Measurements from ENCODE around the gene RWDD1.

GRCh38 chr6:116531675-116532570 is 39.4 kb upstream of the RWDD1 start:
- TF ChIP-seq ELF4 (IDR thresholded peaks at IDR 0.05) (no peak), FOXM1 (IDR thresholded peaks at IDR 0.05; ENCODE audit: borderline replicate concordance) (no peak), FOXA1 (IDR thresholded peaks at IDR 0.05) (no peak), SUZ12 (IDR thresholded peaks at IDR 0.05) (no peak), SP1 (IDR thresholded peaks at IDR 0.05) (no peak), CTBP1 (IDR thresholded peaks at IDR 0.05; ENCODE audit: borderline replicate concordance) (no peak), NFRKB (IDR thresholded peaks at IDR 0.05) (no peak), FOXK2 (IDR thresholded peaks at IDR 0.05) (no peak)
- TF ChIP-seq, protein P1, sequence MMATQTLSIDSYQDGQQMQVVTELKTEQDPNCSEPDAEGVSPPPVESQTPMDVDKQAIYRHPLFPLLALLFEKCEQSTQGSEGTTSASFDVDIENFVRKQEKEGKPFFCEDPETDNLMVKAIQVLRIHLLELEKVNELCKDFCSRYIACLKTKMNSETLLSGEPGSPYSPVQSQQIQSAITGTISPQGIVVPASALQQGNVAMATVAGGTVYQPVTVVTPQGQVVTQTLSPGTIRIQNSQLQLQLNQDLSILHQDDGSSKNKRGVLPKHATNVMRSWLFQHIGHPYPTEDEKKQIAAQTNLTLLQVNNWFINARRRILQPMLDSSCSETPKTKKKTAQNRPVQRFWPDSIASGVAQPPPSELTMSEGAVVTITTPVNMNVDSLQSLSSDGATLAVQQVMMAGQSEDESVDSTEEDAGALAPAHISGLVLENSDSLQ (IDR thresholded peaks at IDR 0.05), result no peak

Data from HEK293T (cell line).